Cardiac muscle cell (in vitro differentiated cells and primary cell): Measurements from ENCODE around the gene ZNF782. TPM values are rescaled to one million over a fixed set of nuclear protein-coding genes. Genes with fewer than 3 reads are reported as not detected.

Experiments
- DNase-seq, 2 donors: peaks; one replicate each; pipeline versions ENCODE4 v3.0.0 to v3.0.0-alpha.2; 2010 to 2017; ENCODE audit warnings: low read depth in 1 of 2, low spot score in 1 of 2
- H3K27ac ChIP-seq: fragments of 200-600 bp; sonication (generic); 2 replicates; pipeline ENCODE4 v1.5.1; 2016
- H3K27me3 ChIP-seq: fragments of 200-600 bp; sonication (generic); 2 replicates; pipeline ENCODE4 v1.6.0; 2016; ENCODE audit warnings: control low read depth
- H3K36me3 ChIP-seq: fragments of 200-600 bp; sonication (generic); 2 replicates; pipeline ENCODE4 v1.5.1; 2016; ENCODE audit warnings: control low read depth
- H3K4me1 ChIP-seq: fragments of 200-600 bp; sonication (generic); 2 replicates; pipeline ENCODE4 v1.8.1; 2017; ENCODE audit warnings: low read depth, mild to moderate bottlenecking, mixed run types
- H3K4me3 ChIP-seq: fragments of 200-600 bp; sonication (generic); 2 replicates; pipeline ENCODE4 v1.5.1; 2016; ENCODE audit warnings: mild to moderate bottlenecking
- H3K9me3 ChIP-seq: fragments of 200-600 bp; sonication (generic); 2 replicates; pipeline ENCODE4 v1.5.1; 2017; ENCODE audit warnings: low read depth, mild to moderate bottlenecking, control low read depth
- polyA plus RNA-seq: library from polyadenylated mRNA; unstranded; fragments of >200 nt; fragmentation: Nextera tagmentation; extraction: Ambion mirVana; gene quantifications from 2 replicates; pipeline ENCODE4 v1.2.1, GENCODE V29; 2016
- total RNA-seq: library from RNA; depleted of rRNA; stranded (reverse); fragments of >200 nt; gene quantifications from 2 replicates; pipeline ENCODE4 v1.2.3, GENCODE V29; 2016
- TF ChIP-seq, protein P1 (sequence below): IDR thresholded peaks from 2 replicates; pipeline ENCODE4 v1.5.1; 2012; ENCODE audit warnings: low read depth, mild to moderate bottlenecking, low read length

The ZNF782 gene
- total and polyA plus RNA-seq, 2 experiments from 2014 or later = 3.0 to 5.5 TPM

DNA sequence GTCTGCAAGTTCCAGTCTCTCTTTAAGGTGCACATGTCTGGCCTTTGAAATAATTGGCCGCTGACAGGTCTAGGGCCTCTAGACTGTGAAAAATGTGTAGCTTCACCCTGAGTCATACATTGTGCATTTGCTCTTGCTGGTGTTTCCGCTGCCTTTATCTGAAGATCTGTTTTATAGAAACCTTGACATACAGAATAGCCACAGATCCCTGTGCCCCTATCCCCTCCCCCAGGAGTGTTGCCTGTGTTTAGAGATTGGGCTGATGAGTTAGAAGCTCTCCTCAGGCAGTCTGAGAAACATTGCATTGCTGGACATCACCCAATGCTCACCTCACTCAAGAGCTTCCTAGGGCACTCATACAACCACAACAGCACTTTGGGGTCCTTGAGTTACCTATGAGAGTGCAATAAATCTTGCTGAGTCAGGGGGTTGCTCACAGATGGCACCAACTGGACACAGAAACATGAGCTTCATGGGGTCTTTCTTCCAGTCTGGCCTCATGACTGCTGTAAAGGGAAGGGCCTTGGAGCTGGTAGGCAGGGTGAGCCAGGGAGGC lies 3.8 kb upstream of the ZNF782 start:
- TF ChIP-seq, protein P1, sequence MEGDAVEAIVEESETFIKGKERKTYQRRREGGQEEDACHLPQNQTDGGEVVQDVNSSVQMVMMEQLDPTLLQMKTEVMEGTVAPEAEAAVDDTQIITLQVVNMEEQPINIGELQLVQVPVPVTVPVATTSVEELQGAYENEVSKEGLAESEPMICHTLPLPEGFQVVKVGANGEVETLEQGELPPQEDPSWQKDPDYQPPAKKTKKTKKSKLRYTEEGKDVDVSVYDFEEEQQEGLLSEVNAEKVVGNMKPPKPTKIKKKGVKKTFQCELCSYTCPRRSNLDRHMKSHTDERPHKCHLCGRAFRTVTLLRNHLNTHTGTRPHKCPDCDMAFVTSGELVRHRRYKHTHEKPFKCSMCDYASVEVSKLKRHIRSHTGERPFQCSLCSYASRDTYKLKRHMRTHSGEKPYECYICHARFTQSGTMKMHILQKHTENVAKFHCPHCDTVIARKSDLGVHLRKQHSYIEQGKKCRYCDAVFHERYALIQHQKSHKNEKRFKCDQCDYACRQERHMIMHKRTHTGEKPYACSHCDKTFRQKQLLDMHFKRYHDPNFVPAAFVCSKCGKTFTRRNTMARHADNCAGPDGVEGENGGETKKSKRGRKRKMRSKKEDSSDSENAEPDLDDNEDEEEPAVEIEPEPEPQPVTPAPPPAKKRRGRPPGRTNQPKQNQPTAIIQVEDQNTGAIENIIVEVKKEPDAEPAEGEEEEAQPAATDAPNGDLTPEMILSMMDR = no peak
- peaks cover 18% of the 10 kb centered on the region for H3K4me1 ChIP-seq
- no peaks in the 10 kb centered on the region for H3K36me3 ChIP-seq
- H3K9me3 ChIP-seq = no peaks in the 10 kb centered on the region
- no peak overlapping the region for H3K4me3 ChIP-seq
- H3K27ac ChIP-seq = no peak overlapping the region
- peak; percentile 43 to 65 for DNase-seq
- H3K27me3 ChIP-seq = no peaks in the 10 kb centered on the region

DNA sequence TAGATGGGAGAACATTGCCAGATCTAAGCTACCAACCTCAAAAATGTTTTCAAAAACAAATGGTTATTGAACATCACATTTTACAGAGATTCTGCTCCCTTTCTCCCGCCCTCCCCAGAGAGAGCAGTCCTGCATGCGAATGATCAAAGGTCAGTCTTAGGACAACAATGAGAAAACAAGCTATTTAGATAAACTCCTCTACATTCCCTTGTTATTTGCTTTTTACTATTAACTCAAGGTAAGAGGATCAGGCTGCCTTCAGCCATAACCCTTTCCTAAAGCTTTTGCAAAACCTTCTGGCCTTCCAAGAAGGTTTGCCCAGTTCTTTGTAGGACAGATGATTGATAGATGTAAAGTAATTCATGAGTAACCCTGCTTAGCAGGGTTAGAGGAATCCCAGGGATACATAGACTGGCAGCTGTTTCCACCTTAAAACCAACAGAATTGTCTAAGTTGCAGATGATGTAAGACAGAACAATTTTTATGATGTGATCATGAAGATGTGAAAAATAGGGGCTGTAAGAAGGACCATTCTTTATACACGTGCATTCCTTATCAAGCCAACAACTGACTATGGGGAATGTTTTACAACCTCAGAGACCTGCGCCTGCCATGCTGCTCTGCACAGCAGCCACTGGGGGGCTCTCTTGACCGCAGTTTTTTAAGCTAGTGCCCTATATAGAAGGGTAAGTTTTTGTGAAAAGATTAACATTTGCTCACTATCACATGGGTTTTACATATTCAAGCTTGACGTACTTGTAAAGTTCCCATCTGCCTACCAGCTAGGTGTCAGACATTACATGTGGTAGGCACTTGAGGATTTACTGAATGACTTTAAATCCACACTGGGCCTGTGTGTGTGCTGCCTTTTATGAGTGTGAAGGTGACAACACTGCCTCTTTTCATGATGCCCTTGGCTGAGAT lies 2.3 kb upstream of the ZNF782 start:
- peak; percentile 78 to 81 for DNase-seq

DNA sequence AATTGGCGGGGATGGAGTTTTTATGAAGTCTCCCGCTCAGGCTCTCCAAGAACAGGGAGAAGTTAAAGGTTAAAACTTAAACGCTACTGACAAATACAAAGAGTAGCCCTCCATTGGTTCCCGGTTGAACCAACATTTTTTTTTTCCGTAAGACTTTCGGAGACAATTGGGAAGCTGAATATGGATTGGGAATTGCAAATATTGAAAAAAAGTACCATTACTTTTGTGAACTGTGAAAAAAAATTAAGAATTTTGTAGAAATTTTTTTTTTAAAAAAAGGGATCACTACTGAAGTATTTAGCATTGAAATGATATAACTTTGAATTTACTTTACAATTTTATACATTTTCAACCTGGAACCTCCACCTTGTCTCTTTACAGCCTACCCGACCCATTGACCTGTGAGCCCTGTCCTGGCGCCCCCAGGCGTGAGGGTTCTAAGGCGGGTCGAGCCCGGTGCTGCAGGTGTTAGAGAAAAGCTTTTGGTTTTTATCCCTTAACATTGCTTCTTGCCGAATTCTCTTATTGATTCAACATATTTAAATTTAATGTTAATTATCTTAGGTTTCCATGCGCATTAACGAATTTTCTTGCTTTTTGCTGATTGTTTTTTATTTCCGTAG lies 448 bp upstream of the ZNF782 start:
- Histone ChIP-seq H3K9me3 (no peaks in the 10 kb centered on the region), H3K27ac (no peak overlapping the region), H3K4me1 (peaks cover 21% of the 10 kb centered on the region), H3K4me3 (peak overlapping the region; percentile 78), H3K36me3 (no peaks in the 10 kb centered on the region), H3K27me3 (no peaks in the 10 kb centered on the region)
- no peak for DNase-seq
- TF ChIP-seq, protein P1 = no peak

More for the DNA sequence above, 2.3 kb upstream of the ZNF782 start:
- Histone ChIP-seq H3K36me3 (no peaks in the 10 kb centered on the region), H3K4me3 (no peak overlapping the region), H3K9me3 (no peaks in the 10 kb centered on the region), H3K27ac (no peak overlapping the region), H3K4me1 (peaks cover 21% of the 10 kb centered on the region), H3K27me3 (no peaks in the 10 kb centered on the region)
- TF ChIP-seq, protein P1 = peak; percentile 96

DNA sequence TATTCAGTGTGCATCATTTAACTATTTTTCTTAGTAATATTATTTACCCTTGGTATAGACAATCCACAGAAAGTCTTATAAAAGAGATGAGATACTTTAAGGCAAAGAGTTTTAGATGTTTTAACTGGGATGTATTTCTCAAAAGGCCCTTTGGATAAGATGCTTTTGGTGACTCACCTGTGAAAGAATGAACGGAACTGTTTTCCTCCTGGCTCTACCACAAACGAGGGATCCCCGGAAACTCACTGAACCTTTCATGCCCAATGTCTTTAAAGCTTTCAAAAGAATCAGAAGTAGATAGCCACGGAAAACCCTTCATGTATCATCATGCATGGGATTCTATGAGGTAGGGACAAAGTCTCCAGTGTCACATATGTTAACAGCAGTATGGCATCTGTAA lies 1.6 kb downstream of the ZNF782 start:
- Histone ChIP-seq H3K27me3 (no peaks in the 10 kb centered on the region), H3K27ac (no peak overlapping the region), H3K9me3 (no peaks in the 10 kb centered on the region), H3K4me3 (no peak overlapping the region), H3K36me3 (no peaks in the 10 kb centered on the region), H3K4me1 (peaks cover 10% of the 10 kb centered on the region)
- TF ChIP-seq, protein P1 = no peak
- DNase-seq = no peak

DNA sequence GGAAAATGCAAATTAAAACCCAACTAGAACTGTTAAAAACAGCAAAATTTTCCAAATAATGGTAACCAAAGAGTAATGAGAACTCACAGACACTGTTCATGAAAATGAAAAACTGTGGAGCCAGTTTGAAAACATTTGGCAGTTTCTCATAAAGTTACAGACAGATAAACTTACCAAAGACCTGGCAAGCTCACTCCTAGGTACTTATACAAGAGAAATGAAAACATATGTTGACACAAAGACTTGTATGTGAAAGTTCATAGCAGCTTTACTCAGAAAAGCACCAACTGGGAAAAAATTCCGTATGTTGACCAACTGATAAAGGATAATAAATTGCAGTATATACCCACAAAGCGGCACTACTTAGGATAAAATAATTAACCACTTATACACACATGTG lies 10.3 kb downstream of the ZNF782 start:
- TF ChIP-seq, protein P1 = no peak
- Histone ChIP-seq H3K27ac (no peak overlapping the region), H3K9me3 (no peaks in the 10 kb centered on the region), H3K4me1 (no peaks in the 10 kb centered on the region), H3K4me3 (no peak overlapping the region), H3K27me3 (no peaks in the 10 kb centered on the region), H3K36me3 (peaks cover 6% of the 10 kb centered on the region)
- no peak for DNase-seq
